GM19099 (cell line): Measurements from ENCODE around the gene COMP.

ENCODE experiments used
- POLR2A ChIP-seq: IDR thresholded peaks from 3 replicates; pipeline ENCODE4 v1.6.1; 2011; ENCODE audit warnings: low read depth; ENCODE audit not compliant: insufficient read length; ENCODE audit errors: extremely low read depth

COMP gene

DNA sequence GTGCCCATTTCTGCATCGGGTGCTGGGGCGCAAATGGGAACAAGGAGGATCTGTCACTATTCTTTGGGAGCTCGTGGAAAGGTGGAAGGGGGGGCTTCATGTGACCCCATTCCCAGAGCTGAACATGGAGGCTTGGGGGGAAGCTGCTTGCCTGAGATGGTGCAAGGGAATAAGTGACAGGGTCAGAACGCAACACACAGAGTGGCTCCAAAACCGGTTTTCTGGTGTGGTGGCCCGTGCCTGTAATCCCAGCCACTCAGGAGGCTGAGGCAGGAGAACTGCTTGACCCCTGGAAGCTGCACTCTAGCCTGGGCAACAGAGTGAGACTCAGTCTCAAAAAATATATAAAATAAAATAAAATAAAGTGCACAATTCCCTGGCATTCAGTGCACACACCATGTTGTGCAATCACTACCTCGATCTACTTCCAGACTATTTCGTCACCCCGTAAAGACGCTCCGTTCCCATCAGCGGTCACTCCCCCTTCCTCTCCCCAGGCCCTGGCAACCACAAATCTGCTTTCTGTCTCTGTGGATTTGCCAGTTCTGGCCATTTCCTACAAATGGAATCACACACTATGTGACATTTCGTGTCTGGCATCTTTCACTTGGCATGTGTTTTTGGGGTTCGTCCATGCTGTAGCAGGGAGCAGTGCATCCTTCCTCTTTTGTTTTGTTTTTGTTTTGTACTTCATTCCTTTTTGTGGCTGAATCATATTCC lies 18.2 kb upstream of the COMP start:
- no peak for TF ChIP-seq POLR2A

DNA sequence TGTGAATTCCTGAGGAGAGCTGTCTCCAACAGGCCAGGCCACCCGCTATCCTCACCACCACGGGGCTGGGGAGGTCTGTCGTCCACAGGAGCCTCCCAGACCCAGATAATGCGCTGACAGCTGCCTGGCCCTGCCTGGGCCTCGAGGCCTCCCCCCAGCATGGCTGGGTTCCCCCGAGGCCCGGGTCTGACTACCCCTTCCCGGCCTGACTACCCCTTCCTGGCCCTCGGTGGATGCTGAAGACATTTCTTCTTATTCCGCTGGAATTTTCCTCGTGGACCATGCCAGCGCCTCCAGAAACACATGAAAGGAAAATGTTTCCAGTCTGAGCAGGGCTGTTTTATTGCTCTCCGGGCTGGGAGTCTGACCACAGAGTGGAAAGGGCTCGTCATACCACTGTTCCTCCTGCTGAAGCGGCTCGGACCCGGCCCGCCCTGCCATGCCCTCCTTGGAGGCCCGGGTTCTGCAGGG lies 16.8 kb upstream of the COMP start:
- TF ChIP-seq POLR2A = no peak

- no peak for TF ChIP-seq POLR2A
These were observed 13.5 kb upstream of the COMP start for GRCh38 chr19:18804643-18805042.

DNA sequence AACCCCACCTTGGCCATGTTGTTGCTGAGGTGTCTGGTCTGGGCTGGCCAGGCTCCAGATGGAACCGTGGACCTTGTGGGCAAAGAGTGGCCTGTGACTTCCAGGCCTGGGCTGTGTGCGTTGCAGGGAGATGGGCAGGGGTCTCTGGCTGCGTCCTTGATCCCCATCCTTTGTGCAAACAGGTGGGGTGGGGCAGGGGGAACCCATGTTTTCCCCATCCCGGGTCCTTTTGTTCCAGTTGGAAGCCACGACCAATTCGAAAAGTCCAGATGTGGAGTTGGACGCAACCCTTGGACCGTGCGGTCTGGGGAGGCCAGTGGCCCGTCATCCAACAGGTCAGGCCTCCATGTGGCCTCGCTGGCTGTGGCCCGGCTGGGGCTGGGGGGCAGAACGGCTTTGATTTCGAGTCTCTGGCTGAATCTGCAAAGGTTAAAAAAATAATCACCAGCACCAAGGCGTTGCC lies 13.1 kb upstream of the COMP start:
- TF ChIP-seq POLR2A = no peak

DNA sequence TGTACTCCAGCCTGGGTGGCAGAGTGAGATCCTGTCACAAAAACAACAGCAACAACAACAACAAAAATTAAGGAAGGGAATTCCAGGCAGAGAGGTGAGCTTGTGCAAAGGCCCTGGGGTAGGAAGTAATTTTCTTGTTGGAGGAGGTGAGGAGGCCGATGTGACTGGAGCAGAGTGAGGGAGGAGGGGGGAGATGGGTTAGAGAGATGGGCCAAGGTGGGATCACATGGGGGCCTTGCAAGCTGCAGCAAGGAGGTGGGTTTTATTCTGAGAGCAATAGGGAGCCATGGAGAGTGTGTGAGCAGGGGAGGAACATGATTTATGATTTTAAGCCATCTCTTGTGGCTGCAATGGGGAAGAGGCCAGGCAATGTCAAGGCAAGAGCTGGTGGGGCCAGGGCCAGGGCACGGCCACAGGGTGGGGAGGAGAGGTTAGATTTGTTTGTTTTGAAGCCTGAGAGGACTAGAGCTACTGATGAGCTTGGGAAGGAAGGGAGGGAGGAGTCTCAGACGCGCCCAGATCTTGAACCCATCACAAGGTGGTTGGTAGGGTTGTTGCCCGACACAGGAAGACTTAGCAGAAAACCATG lies 12.5 kb upstream of the COMP start:
- no peak for TF ChIP-seq POLR2A

- TF ChIP-seq POLR2A = no peak
These were observed 11.2 kb upstream of the COMP start for GRCh38 chr19:18802354-18802753.

- no peak for TF ChIP-seq POLR2A
These were observed 9.5 kb upstream of the COMP start for GRCh38 chr19:18800636-18801035.

DNA sequence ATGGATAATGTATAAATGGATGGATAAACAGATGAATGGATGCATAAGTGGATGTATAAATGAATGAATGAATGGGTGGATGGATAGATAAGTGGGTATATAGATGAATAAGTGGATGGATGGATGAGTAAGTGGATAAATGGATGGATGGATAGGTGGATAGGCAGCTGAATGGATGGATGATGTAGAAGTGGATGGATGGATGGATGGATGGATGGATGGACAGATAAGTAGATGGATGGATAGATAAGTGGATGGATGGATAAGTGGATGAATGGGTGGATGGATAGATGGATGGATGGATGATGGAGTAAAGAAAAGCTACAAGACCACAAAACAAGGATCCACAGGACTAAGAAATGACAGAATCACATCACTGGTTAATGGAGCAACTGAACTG lies 9.0 kb upstream of the COMP start:
- no peak for TF ChIP-seq POLR2A

- TF ChIP-seq POLR2A = no peak
These were observed 8.4 kb upstream of the COMP start for GRCh38 chr19:18799389-18799970.

DNA sequence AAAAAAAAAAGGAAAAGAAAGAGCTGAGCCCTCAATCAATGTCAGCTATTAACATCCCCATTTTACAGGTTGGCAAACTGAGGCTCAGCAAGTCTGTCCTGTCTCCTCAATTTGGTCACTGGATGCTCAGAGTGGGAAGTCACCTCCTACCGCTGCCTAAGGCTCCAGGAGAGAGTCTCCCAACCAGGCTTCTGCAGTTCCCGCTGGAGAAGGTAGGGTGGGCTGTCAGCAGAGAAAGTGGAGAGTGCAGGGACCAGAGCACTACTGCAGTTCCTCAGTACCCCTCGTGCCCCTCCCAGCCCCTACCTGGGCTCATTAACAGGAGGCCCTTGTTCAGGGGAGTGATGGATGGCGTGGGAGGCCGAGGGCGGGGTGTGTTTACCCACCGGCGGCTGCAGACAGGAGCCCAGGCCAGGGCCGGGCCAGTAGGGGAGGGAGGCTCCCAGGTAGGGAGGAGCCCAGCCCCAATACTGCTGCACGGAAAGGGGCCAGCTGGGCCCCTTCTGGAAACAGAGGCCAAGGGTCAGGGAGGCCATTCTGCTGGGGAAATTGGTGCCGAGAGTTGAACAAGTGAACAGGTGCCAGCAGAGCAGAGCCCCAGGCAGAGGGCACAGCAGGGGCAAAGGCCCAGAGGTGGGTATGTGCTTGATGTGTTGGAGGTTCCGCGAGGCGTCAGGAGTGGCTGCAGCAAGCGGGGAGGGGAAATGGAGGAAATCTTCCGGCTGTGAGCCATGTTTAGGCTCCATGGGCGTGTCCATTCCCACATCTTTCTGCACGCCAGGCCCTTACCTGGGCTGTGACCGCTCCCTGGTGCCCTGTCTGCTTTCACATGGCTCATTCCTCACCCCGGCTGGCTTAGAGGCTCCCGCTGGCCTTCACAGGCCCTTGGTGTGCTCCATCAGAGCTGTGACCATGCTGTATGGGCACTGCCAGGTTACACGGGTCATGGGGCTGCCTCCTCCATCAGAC lies 7.6 kb upstream of the COMP start:
- TF ChIP-seq POLR2A = no peak

DNA sequence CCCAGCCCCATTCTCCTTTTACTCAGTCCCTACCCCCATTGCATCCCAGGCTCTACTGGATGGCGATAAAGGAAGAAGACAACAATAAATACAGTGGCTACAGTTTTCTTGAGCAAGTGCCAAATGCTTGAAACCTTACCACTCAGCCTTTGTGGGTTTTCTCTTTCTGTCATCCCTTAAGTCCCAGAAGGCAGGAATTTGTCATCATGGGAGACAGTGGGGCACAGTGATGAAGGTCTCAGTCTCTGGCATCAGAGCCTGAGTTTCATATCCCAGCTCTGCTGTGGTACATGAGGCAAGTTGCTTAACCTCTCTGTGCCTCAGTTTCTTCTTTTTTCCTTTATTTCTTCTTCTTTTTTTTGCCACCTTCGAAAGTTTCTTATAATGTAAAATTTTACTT lies 5.1 kb upstream of the COMP start:
- TF ChIP-seq POLR2A = no peak

GRCh38 chr19:18795540-18795939 lies 4.4 kb upstream of the COMP start:
- no peak for TF ChIP-seq POLR2A

DNA sequence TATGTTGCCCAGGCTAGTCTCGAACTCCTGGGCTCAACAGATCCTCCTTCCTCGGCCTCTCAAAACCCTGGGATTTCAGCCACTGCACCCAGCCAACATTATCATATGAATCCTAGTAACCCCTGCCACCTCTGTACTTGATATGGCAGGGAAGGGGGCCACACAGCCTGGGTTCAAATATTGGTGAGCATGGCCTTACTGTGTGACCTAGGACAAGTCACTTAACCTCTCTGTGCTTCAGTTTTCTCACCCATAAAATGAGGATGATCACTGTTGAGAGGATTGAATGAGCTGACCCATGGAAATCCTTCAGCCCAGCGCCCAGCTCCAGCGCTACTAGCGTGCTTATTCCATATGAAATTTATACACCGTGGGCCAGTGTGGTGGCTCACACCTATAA lies 3.6 kb upstream of the COMP start:
- no peak for TF ChIP-seq POLR2A

GRCh38 chr19:18794029-18794313 lies 2.9 kb upstream of the COMP start:
- TF ChIP-seq POLR2A = no peak
